NCI-H146 treated with DMSO at 0.1 percent for 48 hours (cell line): Measurements from ENCODE around the gene GOLGA6L7.
"Not testable (repeated sequence)": the region's sequence is repeated elsewhere in the genome, so short reads cannot be mapped to it uniquely, and the experiment has no call there.

Experiments
- DNase-seq: peaks from one replicate; lab custom pipeline; 2025; ENCODE audit not compliant: unreplicated experiment; lab: John Stamatoyannopoulos, UW

Gene GOLGA6L7, protein sequence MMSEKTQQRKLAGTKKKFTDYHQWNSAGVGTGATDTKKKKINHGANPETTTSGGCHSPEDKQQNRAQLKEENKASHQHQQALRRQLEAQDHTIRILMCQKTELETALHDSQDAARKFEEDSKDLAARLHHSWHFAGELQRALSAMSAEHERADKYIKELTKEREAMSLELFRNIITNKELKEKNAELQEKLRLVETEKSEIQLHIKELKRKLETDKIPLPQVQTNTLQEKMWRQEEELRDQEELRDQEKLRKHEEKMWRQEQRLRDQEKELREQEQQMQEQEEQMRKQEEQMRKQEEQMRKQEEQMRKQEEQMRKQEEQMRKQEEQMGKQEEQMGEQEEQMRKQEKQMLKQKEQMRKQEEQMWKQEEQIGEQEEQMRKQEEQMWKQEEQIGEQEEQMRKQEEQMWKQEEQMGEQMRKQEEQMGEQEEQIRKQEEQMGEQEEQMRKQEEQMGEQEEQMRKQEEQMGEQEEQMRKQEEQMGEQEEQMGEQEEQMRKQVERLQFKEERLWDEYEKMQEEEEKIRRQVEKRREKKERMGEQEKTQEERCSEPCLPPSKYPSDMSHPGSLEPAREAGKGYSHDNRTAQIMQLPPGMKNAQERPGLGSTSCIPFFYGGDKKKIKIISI

DNA sequence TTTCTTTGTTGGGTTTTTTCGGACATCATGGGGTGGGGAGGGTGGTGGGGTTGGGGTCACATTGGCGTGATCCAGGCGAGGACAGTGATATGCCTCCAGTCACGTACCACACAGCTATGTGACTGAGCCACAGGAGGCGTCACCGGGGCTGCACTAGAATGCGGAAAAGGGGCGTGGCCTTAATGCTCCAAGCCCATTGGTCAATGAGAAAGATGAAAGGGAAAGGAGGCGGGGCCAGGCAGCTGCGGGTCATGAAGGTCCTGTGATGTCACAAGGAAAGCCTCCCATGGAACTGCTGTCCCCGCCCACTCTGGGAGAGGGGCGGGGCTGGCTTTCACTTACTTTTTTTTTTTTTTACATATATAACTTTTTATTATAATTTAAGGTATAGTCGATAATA is at the start of gene GOLGA6L7:
GOLGA6L7 (minus strand) TSS at position 124 of the 400 bp plus-strand sequence; CDS start at position 29, 95 bp downstream.
- not testable (repeated sequence) for DNase-seq

GRCh38 chr15:28897861-28898585 is 49.6 kb upstream of the GOLGA6L7 start:
- DNase-seq: no peak

DNA sequence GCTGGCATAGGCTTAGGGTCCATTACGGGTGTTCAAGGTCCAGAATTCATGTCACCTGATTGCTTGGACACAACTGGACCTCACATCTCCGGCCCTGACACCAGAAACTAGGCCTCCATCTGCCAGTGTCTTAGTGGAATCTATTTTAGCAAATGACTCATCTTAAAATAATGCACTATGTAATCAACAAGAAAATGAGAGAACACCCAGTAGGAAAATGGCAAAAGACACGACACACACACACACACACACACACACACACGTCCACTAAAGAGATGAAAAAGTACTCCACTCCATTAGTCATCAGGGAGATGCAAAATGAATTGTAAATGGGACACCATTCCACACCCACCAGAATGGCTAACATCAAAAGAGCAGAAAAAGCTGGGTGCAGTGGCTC is 48.5 kb upstream of the GOLGA6L7 start:
- DNase-seq: no peak

- DNase-seq: no peak
Observed at GRCh38 chr15:28895566-28895965, 47.1 kb upstream of the GOLGA6L7 start.

- DNase-seq: no peak
Observed at GRCh38 chr15:28895146-28895545, 46.7 kb upstream of the GOLGA6L7 start.

GRCh38 chr15:28894631-28895030 is 46.2 kb upstream of the GOLGA6L7 start:
- DNase-seq: no peak

- no peak for DNase-seq
Observed at GRCh38 chr15:28892789-28893610, 44.6 kb upstream of the GOLGA6L7 start.

DNA sequence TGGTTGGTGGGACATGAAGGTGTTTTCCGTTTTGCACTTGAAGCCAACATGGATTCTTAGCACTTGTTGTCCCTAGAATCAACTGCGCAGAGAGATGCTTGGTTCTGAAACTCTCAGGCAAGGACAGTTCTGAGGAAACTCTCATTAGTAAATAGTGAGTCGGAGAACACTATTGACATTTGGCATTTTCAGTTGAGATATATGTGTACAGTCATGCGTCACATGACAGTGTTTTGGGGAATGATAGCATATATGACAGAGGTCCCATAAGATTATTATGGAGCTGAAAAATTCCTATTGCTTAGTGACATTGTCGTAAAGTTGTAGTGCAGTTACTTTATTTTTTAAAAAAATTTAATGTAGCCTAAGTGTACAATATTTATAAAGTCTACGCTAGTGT is 43.1 kb upstream of the GOLGA6L7 start:
- no peak for DNase-seq

DNA sequence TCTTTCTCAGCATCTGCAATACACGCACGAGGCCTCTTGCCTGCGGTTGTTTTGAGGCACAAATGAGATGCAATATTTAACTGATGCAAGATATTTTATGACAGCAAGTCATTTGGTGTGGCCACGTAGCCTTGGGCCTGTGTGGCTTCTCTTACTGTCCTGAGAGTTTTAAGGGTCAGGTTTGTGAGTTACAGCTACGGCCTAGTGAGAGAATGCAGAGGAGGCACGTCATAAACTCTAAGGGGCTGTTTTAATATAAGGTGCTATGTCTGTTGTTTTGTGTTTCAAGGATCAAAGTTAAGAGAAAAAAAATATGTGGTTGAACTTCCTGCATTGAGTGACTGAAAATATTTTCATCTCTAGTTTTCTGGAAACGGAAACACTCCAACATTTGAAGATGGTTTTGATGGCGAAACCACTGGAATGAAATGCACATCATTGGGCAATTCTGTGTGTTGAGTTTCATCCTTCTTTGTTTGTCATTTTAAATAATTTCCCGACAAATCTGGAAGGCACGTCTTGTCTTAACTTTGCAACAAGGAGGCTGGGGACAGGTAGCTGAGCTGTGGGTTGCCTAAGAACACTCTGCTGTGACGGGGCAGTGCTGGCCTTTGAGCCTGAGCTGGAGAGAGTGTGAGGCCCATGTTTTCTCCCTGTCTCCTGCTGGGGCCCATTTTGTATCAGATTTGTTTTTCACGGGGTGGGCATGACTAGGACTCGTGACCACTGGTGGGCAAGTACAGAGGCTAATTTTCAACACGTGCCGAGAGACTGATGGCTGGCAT is 42.5 kb upstream of the GOLGA6L7 start:
- DNase-seq: no peak

- not testable (repeated sequence) for DNase-seq
Observed at GRCh38 chr15:28890291-28890690, 41.8 kb upstream of the GOLGA6L7 start.

DNA sequence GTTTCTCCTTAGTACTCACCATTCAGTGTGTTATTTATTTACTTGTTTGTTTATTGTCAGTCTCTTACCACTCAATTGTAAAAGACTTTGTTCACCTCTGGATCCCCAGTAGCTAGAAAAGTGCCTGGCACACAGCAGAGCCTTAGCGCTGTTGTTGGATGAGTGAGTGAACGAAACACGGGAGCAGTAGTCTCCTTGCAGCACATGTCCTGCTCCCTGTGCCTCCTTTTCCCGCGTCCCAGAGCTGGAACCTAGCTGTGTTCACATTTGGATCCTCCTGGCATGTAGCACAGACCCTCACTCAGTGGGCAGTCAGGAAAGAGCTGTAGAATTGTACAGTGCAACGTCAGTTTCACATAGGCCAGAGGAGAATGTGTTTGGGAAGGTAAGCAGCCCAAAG is 41.4 kb upstream of the GOLGA6L7 start:
- not testable (repeated sequence) for DNase-seq

GRCh38 chr15:28889346-28889745 is 40.9 kb upstream of the GOLGA6L7 start:
- no peak for DNase-seq

DNA sequence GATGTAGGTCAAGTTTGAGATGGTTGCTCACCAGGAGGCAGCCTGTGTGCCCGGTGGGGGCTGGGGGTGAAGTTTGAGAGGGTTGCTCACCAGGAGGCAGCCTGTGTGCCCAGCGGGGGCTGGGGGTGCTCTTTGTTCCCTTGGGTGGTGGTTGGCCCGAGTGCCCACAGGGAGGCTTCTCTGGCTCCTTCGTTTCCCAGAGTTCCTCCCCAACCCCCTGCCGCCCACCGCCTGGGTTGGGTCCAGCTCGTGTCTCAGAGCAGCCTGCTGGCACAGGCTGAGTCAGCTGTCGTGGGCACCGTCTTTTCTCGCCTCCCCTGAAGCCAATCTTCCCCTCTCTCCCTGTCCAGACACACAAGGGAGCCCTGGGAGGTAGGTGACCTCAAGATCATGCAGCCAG is 40.5 kb upstream of the GOLGA6L7 start:
- no peak for DNase-seq

DNA sequence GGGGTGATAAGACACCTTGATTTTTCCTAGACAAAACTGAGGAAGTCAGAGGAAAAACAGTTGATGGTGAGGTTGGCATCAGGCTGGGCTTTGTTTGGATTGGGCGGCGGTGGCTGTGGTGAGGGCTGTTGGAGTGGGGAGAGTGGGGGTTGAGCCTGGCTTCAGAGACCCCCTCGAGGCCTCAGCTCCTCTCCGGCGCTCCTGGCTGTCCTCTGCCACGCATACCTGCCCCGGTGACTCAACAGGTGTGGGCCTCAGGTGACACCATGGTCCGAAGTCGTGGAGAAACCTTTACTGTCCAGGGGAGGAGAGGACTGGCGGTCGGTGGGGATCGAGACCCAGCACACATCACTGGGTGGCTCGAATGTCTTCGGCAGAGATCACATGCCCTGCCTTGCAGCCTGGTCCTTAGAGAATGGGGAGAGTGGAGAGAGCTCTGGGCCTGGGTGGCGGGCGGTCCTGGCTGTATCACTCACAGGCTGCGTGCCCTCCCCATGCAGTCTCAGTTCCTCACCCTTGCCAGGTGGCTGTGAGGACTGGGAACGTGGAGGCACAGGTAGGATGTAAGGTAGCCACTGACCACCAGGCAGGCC is 40.0 kb upstream of the GOLGA6L7 start:
- DNase-seq: no peak

DNA sequence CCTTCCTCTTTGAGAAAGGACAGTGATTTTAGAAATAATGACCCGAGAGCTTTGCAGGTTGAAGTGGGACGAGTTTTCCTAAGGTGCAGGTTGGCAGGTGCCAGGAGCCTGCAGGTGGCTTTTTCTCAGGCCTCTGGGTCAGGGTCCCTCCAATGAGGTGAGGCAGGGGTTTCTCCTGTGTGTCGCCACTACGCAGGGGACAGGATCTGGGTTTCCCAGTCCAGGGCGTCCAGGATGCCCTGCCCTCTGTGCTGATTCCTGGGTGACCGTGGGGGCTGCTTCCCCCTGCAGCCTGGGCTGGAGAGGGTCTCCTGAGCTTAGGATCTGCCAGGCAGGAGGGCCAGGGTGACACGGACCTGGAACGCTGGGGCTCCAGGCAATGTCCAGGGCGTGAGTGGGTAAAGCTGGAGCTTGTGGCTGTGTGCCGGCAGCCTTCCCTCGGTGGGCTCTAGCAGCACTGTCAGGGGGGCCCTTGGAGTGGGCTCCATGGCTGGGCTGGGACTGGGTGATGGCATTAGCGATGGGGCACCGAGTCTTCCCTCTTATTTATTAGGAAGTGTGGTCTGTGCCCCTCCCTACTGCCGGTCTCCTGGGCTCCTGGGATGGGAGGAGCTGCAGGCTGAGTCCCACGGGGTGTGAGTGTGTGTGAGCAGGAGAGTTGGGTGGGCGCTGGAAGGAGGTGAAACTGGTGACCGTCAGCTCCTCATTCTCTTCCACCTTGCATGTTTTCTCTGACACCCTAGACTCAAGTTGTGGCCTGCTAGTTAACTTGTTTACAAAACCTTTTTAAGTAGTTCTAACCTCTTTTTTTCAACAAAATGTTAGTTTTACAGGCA is 39.1 kb upstream of the GOLGA6L7 start:
- DNase-seq: no peak

DNA sequence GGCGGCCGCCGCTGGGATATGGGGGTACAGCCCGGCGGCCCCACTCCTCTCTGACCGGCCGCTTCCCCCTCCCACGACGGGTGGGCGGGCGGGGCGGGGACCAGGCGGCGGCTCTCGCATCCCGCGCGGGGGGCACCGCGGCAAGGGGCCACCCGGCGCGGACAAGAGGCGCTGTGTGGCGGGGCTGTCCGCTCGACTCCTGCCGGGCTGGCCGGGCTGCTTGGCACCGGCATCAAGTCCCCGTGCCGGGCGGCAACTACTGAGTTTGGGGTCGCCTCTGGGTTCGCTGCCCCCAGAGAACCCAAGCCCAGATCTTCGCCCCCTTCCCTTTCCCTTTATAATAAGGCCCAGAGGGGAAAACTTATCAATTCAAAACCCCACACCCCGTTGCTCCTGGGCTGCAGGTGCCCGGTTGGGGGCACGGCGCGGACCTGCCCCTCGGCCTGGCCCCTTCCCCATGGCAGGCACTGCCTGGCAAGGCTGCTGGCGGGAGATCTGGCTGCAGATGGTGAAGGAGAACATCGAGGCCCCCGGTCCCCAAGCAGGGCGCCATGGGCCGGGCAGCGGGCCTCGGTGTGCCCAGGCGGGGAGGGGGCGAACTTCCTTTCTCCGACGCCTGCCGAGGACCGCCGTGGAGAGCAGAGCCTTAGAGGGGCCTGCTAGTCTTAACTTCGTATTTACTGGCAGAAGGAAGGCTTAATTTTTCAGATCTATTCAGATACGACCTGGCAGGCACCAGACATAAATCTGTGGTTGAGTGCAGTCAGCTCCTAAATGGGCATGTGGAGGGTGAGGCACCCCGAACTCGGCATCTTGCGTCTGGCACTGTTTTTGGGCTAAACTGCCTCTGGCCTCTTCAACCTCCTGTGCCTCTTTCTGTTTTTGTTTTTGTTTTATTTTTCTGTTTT is 38.2 kb upstream of the GOLGA6L7 start:
- no peak for DNase-seq

DNA sequence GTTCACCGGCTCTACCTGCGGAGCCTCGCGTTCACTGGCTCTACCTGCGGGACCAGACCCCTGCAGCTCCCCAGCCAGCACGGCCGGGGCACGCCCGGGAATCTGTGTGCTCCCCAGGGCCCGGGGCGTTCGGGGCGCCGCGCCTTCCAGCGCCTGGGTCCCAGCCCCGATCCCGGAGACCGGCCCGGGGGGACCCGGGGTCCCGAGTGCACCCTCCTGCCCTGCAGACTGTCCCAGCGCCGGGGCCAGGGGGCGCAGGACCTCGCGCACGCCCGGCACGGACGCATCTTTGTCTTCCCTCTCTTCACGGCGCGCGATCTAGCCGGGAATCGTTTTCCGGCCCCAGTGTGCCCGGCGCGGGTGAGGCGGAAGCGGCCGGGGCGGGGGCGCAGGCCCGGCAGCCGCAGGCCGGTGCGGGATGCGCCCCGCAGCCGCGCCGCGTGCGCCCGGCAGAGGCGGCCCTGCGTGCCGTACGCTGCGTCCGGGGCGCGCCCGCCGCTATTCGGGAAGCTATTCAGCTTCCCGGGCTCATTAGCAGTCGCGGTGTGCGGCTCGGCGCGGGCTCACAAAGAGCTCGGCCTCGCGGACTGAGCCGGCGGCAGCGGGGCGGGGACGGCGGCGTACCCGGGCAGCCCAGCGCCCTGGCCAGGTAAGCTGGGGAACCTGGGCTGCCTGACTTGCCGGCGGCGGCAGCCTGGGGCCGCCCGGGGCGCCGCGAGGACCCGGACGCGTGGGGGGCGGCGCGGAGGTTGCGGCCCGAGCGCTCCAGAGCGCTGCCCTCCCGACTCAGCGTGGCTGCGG is 37.4 kb upstream of the GOLGA6L7 start, which contains the start of gene APBA2:
APBA2 (plus strand) TSS at position 345 of the 801 bp plus-strand sequence. CDS start 167,911 bp downstream, outside the sequence.
- no peak for DNase-seq
